A549 (cell line): Measurements from ENCODE around the gene PTPRA. TPM values are rescaled to one million over a fixed set of nuclear protein-coding genes. Genes with fewer than 3 reads are reported as not detected.
A peak's percentile ranks its signal among the peaks of the same experiment; 100 is the strongest.

Experiments
- ATAC-seq, 2 experiments: fragments of 200-7000 bp in 1 of 2; fragments of >200 bp in 1 of 2; cut with Nextera tagmentation in 1 of 2; cut with Tn5 transposase in 1 of 2; 3 replicates each; pipeline versions ENCODE4 v1.8.0 to v1.9.1; 2018 to 2020; ENCODE audit warnings: mild to moderate bottlenecking in 1 of 2, moderate library complexity in 1 of 2
- CTCF ChIA-PET: fragments of 300-600 bp; sonication (Branson Sonifier 250); formaldehyde crosslinking; extraction: SDS; loops from one replicate; lab custom pipeline; 2021; ENCODE audit warnings: antibody characterized with exemption, inconsistent platforms; lab: Yijun Ruan, JAX
- POLR2A ChIA-PET: fragments of 350-600 bp; formaldehyde crosslinking; extraction: SDS; loops from one replicate; lab custom pipeline; 2021; ENCODE audit warnings: antibody characterized with exemption, inconsistent platforms; lab: Yijun Ruan, JAX
- DNase-seq, 2 experiments: peaks; one replicate each; pipeline versions ENCODE4 v3.0.0 to v3.0.0-alpha.2; 2011 to 2016; ENCODE audit warnings: low read depth in 1 of 2, low spot score in 1 of 2
- FAIRE-seq: peaks from 2 replicates; lab custom pipeline; 2011; peaks lifted over from hg19 to GRCh38; lab: Jason Lieb, UNC
- H3K27ac ChIP-seq, 2 experiments: fragments of >200 bp; sonication (Bioruptor Twin); formaldehyde crosslinking; 3 replicates each; pipeline ENCODE4 v1.5.1; 2016 to 2017
- H3K4me1 ChIP-seq: fragments of >200 bp; sonication (Bioruptor Twin); formaldehyde crosslinking; 3 replicates; pipeline ENCODE4 v1.6.1; 2016
- H3K4me2 ChIP-seq: fragments of >200 bp; sonication (Bioruptor Twin); formaldehyde crosslinking; 3 replicates; pipeline ENCODE4 v1.6.1; 2016
- H3K4me3 ChIP-seq: fragments of >200 bp; sonication (Bioruptor Twin); formaldehyde crosslinking; 3 replicates; pipeline ENCODE4 v1.5.1; 2016
- H3K9me3 ChIP-seq: fragments of >200 bp; sonication (Bioruptor Twin); formaldehyde crosslinking; 3 replicates; pipeline ENCODE4 v1.6.1; 2016
- BHLHE40 ChIP-seq: IDR thresholded peaks from 2 replicates; pipeline ENCODE4 v1.6.1; 2012; ENCODE audit warnings: low read depth, low read length, inconsistent platforms
- CBX8 ChIP-seq: fragments of 200-600 bp; sonication (generic); IDR thresholded peaks from 2 replicates; pipeline ENCODE4 v1.6.1; 2016
- CHD4 ChIP-seq: fragments of 200-600 bp; sonication (generic); IDR thresholded peaks from 2 replicates; pipeline ENCODE4 v1.6.1; 2016; ENCODE audit warnings: antibody characterized with exemption, mild to moderate bottlenecking, borderline replicate concordance
- EP300 ChIP-seq, 2 experiments: fragments of >200 bp; sonication (Bioruptor Twin); formaldehyde crosslinking; IDR thresholded peaks; 2 replicates in 1 of 2; 3 replicates in 1 of 2; pipeline ENCODE4 v1.6.1; 2016 to 2017
- FOSB ChIP-seq: fragments of 250-450 bp; sonication (Bioruptor Pico); IDR thresholded peaks from 2 replicates; pipeline ENCODE4 v1.5.0; 2020; ENCODE audit warnings: mild to moderate bottlenecking, moderate library complexity
- FOSL2 ChIP-seq, 2 experiments: fragments of 450-650 bp in 1 of 2; fragments of >200 bp in 1 of 2; sonication (Bioruptor Twin) in 1 of 2; formaldehyde crosslinking; IDR thresholded peaks; 2 replicates each; pipeline versions ENCODE4 v1.5.0 to v1.6.1; 2016 to 2020; ENCODE audit warnings: mild to moderate bottlenecking in 1 of 2, moderate library complexity in 1 of 2
- FOXS1 ChIP-seq: fragments of 250-450 bp; sonication (Bioruptor Pico); IDR thresholded peaks from 2 replicates; pipeline ENCODE4 v1.5.0; 2020; ENCODE audit warnings: mild to moderate bottlenecking, moderate library complexity
- HDAC2 ChIP-seq: fragments of 200-600 bp; sonication (generic); IDR thresholded peaks from 2 replicates; pipeline ENCODE4 v1.6.1; 2016
- HEYL ChIP-seq: fragments of 250-450 bp; sonication (Bioruptor Pico); IDR thresholded peaks from 2 replicates; pipeline ENCODE4 v1.8.0; 2021; ENCODE audit warnings: mild to moderate bottlenecking, moderate library complexity
- HOXA7 ChIP-seq: fragments of 250-450 bp; sonication (Bioruptor Pico); IDR thresholded peaks from 2 replicates; pipeline ENCODE4 v1.5.0; 2020; ENCODE audit warnings: mild to moderate bottlenecking, moderate library complexity
- JUN ChIP-seq, 2 experiments: fragments of >200 bp; sonication (Bioruptor Twin); formaldehyde crosslinking; IDR thresholded peaks; 2 replicates in 1 of 2; 3 replicates in 1 of 2; pipeline ENCODE4 v1.6.1; 2016 to 2017
- JUNB ChIP-seq: fragments of >200 bp; sonication (Bioruptor Twin); formaldehyde crosslinking; IDR thresholded peaks from 2 replicates; pipeline ENCODE4 v1.6.1; 2016
- KDM5A ChIP-seq: fragments of 200-600 bp; sonication (generic); IDR thresholded peaks from 2 replicates; pipeline ENCODE4 v1.6.1; 2016; ENCODE audit warnings: antibody characterized with exemption, mild to moderate bottlenecking
- MAFK ChIP-seq: fragments of 450-650 bp; IDR thresholded peaks from 2 replicates; pipeline ENCODE4 v1.6.1; 2014; ENCODE audit not compliant: partially characterized antibody
- MAZ ChIP-seq: fragments of 150-350 bp; IDR thresholded peaks from 2 replicates; pipeline ENCODE4 v1.6.1; 2014; ENCODE audit warnings: antibody characterized with exemption, low read depth, low read length, borderline replicate concordance
- NPAS2 ChIP-seq: fragments of 250-450 bp; sonication (Bioruptor Pico); IDR thresholded peaks from 2 replicates; pipeline ENCODE4 v1.8.0; 2022; ENCODE audit warnings: mild to moderate bottlenecking, moderate library complexity, borderline replicate concordance
- NR3C1 ChIP-seq: fragments of >200 bp; sonication (Bioruptor Twin); formaldehyde crosslinking; IDR thresholded peaks from 3 replicates; pipeline ENCODE4 v1.6.1; 2017
- POLR2A ChIP-seq: IDR thresholded peaks from 2 replicates; pipeline ENCODE4 v1.6.1; 2012; ENCODE audit warnings: mild to moderate bottlenecking, low read length
- POLR2AphosphoS2 ChIP-seq: conservative IDR thresholded peaks from 2 replicates; pipeline ENCODE4 v1.6.1; 2012; ENCODE audit warnings: low read length, improper control_type of control experiment, inconsistent platforms
- RCOR1 ChIP-seq: fragments of 150-350 bp; IDR thresholded peaks from 2 replicates; pipeline ENCODE4 v1.6.1; 2014; ENCODE audit warnings: antibody characterized with exemption, low read length, low read depth
- RFX5 ChIP-seq: fragments of 450-650 bp; IDR thresholded peaks from 2 replicates; pipeline ENCODE4 v1.7.1; 2014; ENCODE audit warnings: antibody characterized with exemption, mild to moderate bottlenecking, moderate library complexity
- RNF2 ChIP-seq: fragments of 200-600 bp; sonication (generic); IDR thresholded peaks from 2 replicates; pipeline ENCODE4 v1.6.1; 2016; ENCODE audit warnings: low read depth, mild to moderate bottlenecking, antibody characterized with exemption, moderate library complexity, borderline replicate concordance
- TP53 ChIP-seq: fragments of 250-450 bp; sonication (Bioruptor Pico); IDR thresholded peaks from 2 replicates; pipeline ENCODE4 v1.5.0; 2021; ENCODE audit warnings: mild to moderate bottlenecking, moderate library complexity
- ZFP36 ChIP-seq: fragments of 450-650 bp; IDR thresholded peaks from 2 replicates; pipeline ENCODE4 v1.6.1; 2014; ENCODE audit warnings: borderline replicate concordance; ENCODE audit not compliant: partially characterized antibody
- ZNF302 ChIP-seq: fragments of 250-450 bp; sonication (Bioruptor Pico); IDR thresholded peaks from 2 replicates; pipeline ENCODE4 v1.9.0; 2021; ENCODE audit warnings: inconsistent platforms, mild to moderate bottlenecking, moderate library complexity
- ZSCAN20 ChIP-seq: fragments of 250-450 bp; sonication (Bioruptor Pico); IDR thresholded peaks from 2 replicates; pipeline ENCODE4 v1.8.0; 2022; ENCODE audit warnings: mild to moderate bottlenecking, moderate library complexity
- WGBS: methylation state at CpG from one replicate; pipeline ENCODE4 v1.1.6; 2017; ENCODE audit errors: missing lambda C conversion rate; 5-methylcytosine and 5-hydroxymethylcytosine counted together
- polyA plus RNA-seq, 4 experiments: library from polyadenylated mRNA; depleted of rRNA in 3 of 4; stranded (reverse); fragments of >200 nt; fragmentation: RNase III in 1 of 4; extraction: RNeasy Plus Mini Kit Qiagen cat#74134 plus additional on column Dnase treatment in 1 of 4; gene quantifications; 2 replicates in 3 of 4; 3 replicates in 1 of 4; pipeline ENCODE4 v1.2.3, GENCODE V29; 2011 to 2017
- TF ChIP-seq, protein P1 (sequence below): IDR thresholded peaks from 2 replicates; pipeline ENCODE4 v1.6.1; 2012; ENCODE audit warnings: low read depth, borderline replicate concordance
- TF ChIP-seq, protein P2 (sequence below): fragments of >200 bp; sonication (Bioruptor Twin); formaldehyde crosslinking; IDR thresholded peaks from 3 replicates; pipeline ENCODE4 v1.5.1; 2016
- TF ChIP-seq, protein P3 (sequence below): IDR thresholded peaks from 2 replicates; pipeline ENCODE4 v1.6.1; 2012
- TF ChIP-seq, protein P4 (sequence below): IDR thresholded peaks from 2 replicates; pipeline ENCODE4 v1.6.1; 2012

The PTPRA gene
- polyA plus RNA-seq, 2 of the 4 experiments (the other 2 are of a cell fraction) = 29.2 to 83.2 TPM

DNA sequence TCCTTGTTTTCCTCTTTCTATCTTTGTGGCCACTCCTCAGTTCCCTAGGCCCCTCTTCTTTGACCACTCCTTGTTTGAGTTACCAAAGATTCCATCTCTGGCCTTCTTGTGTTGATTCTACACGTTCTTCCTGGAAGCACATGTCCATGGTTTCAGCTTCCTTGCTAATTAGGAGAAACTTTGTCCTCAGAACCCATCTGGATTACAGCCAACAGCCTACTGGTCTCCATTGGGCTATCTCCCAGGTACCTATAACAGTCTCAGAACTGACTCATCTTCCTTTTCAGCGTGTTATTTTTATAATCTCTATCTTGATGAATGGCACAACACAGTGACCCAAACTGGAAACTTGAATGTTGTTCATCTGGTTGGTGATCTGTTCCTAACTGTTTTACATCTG is 17.5 kb downstream of the PTPRA start:
- FAIRE-seq (no peak), DNase-seq (no peak), ATAC-seq (no peak)
- H3K4me1 ChIP-seq = peaks cover 11% of the 10 kb centered on the region; the same call in 2 of the 3 replicates
- TF ChIP-seq FOXS1 (no peak), HOXA7 (CRISPR knock-in tag) (no peak), ZSCAN20 (no peak), CBX8 (no peak), CHD4 (no peak), TP53 (CRISPR knock-in tag) (no peak), FOSL2 (IDR thresholded peaks at IDR 0.05) (no peak), FOSL2 (CRISPR knock-in tag; IDR thresholded peaks at IDR 0.05) (no peak), RCOR1 (no peak), NPAS2 (CRISPR knock-in tag) (no peak)
- WGBS = 40% methylated on average over 2 of the region's 2 CpGs
- no peak overlapping the region for H3K27ac ChIP-seq
- H3K4me2 ChIP-seq = 0 out of 3 replicates have a peak overlapping the region, but pooled peaks have one; percentile 5
- POLR2A ChIA-PET = no interaction called here
- CTCF ChIA-PET = no interaction called here
- H3K9me3 ChIP-seq = peaks cover 7% of the 10 kb centered on the region; the same call in 2 of the 3 replicates
- H3K4me3 ChIP-seq = no peak overlapping the region

DNA sequence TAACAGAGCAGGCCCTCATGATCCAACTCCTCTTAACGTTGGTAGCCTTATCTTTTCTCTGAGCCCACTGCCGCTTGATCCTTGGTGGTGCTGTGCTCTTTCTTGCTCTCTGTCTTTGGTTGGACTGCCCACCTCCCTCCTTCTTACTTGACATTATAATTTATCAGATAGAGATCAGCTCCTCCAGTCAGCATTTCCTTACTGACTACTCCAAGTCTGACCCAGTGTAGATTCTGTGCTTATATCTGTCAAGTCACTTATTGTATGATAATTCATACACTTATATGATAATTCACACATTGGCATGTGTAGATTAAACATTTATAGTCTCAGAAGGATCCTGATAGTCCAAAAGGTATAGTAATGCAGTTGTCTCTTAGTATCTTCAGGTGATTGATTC is 18.1 kb downstream of the PTPRA start:
- no peak overlapping the region for H3K27ac ChIP-seq
- POLR2A ChIA-PET = no interaction called here
- ATAC-seq = no peak

DNA sequence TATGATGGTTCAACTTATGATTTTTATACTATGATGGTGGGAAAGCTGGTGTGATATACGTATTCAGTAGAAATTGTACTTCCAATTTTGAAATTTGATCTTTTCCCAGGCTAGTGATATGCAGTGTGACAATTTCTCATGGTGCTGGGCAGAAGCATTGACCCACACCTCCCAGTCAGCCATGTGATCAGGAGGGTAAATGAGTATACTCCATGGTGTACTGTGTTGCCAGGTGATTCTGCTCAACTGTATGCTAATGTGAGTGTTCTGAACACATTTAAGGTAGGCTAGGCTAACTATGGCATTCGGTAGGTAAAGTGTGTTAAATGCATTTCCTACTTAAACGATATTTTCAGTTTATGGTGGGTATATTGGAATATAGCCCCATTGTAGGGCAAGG is 19.1 kb downstream of the PTPRA start:
- H3K4me1 ChIP-seq = peaks cover 11% of the 10 kb centered on the region; the same call in 2 of the 3 replicates
- DNase-seq (no peak), FAIRE-seq (no peak), ATAC-seq (no peak)
- POLR2A ChIA-PET = no interaction called here
- H3K4me2 ChIP-seq = no peak overlapping the region
- no peak overlapping the region for H3K4me3 ChIP-seq
- no peak for TF ChIP-seq HDAC2
- TF ChIP-seq POLR2AphosphoS2 = no peak
- TF ChIP-seq NR3C1 = no peak
- no peak for TF ChIP-seq FOSB (CRISPR knock-in tag)
- no peak for TF ChIP-seq ZSCAN20
- TF ChIP-seq ZFP36 = no peak
- TF ChIP-seq, protein P1, sequence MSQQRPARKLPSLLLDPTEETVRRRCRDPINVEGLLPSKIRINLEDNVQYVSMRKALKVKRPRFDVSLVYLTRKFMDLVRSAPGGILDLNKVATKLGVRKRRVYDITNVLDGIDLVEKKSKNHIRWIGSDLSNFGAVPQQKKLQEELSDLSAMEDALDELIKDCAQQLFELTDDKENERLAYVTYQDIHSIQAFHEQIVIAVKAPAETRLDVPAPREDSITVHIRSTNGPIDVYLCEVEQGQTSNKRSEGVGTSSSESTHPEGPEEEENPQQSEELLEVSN = no peak
- TF ChIP-seq, protein P2, sequence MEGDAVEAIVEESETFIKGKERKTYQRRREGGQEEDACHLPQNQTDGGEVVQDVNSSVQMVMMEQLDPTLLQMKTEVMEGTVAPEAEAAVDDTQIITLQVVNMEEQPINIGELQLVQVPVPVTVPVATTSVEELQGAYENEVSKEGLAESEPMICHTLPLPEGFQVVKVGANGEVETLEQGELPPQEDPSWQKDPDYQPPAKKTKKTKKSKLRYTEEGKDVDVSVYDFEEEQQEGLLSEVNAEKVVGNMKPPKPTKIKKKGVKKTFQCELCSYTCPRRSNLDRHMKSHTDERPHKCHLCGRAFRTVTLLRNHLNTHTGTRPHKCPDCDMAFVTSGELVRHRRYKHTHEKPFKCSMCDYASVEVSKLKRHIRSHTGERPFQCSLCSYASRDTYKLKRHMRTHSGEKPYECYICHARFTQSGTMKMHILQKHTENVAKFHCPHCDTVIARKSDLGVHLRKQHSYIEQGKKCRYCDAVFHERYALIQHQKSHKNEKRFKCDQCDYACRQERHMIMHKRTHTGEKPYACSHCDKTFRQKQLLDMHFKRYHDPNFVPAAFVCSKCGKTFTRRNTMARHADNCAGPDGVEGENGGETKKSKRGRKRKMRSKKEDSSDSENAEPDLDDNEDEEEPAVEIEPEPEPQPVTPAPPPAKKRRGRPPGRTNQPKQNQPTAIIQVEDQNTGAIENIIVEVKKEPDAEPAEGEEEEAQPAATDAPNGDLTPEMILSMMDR = no peak
- no peak for TF ChIP-seq RFX5
- no peak for TF ChIP-seq KDM5A
- TF ChIP-seq JUN (IDR thresholded peaks at IDR 0.05) = no peak
- TF ChIP-seq FOXS1 = no peak
- TF ChIP-seq HEYL = no peak
- TF ChIP-seq, protein P3, sequence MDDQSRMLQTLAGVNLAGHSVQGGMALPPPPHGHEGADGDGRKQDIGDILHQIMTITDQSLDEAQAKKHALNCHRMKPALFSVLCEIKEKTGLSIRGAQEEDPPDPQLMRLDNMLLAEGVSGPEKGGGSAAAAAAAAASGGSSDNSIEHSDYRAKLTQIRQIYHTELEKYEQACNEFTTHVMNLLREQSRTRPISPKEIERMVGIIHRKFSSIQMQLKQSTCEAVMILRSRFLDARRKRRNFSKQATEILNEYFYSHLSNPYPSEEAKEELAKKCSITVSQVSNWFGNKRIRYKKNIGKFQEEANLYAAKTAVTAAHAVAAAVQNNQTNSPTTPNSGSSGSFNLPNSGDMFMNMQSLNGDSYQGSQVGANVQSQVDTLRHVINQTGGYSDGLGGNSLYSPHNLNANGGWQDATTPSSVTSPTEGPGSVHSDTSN = no peak
- no peak for TF ChIP-seq POLR2A
- no peak for TF ChIP-seq EP300 (IDR thresholded peaks at IDR 0.05)
- TF ChIP-seq, protein P4, sequence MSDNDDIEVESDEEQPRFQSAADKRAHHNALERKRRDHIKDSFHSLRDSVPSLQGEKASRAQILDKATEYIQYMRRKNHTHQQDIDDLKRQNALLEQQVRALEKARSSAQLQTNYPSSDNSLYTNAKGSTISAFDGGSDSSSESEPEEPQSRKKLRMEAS = no peak
- no peak for TF ChIP-seq NPAS2 (CRISPR knock-in tag)
- no peak for TF ChIP-seq MAFK
- H3K9me3 ChIP-seq = peaks cover 7% of the 10 kb centered on the region; the same call in 2 of the 3 replicates
- H3K27ac ChIP-seq = no peak overlapping the region
- 81% methylated on average over 3 of the region's 3 CpGs for WGBS
- CTCF ChIA-PET = interaction anchor here (0.6 to 1.4 kb wide), 2 partner anchors 10 to 61 kb away, joined by 3 to 6 read pairs; no protein-coding TSS in a partner anchor

More for the DNA sequence above, 18.1 kb downstream of the PTPRA start:
- Histone ChIP-seq H3K9me3 (peaks cover 7% of the 10 kb centered on the region; the same call in 2 of the 3 replicates), H3K4me2 (no peak overlapping the region), H3K4me1 (peaks cover 11% of the 10 kb centered on the region; the same call in 2 of the 3 replicates), H3K4me3 (no peak overlapping the region)
- no peak for FAIRE-seq
- CTCF ChIA-PET = no interaction called here
- no peak for DNase-seq
- 91% methylated on average over 2 of the region's 2 CpGs for WGBS
- TF ChIP-seq, protein P3 = no peak
- no peak for TF ChIP-seq RNF2
- TF ChIP-seq TP53 (CRISPR knock-in tag) = no peak
- TF ChIP-seq, protein P1 = no peak
- TF ChIP-seq JUNB = no peak
- no peak for TF ChIP-seq ZNF302
- TF ChIP-seq RCOR1 = no peak
- TF ChIP-seq HDAC2 = no peak
- no peak for TF ChIP-seq BHLHE40
- TF ChIP-seq MAZ = no peak
- no peak for TF ChIP-seq KDM5A
- TF ChIP-seq JUN (IDR thresholded peaks at IDR 0.05) = no peak
